Measurements from ENCODE around the gene LST1.

Gene LST1

DNA sequence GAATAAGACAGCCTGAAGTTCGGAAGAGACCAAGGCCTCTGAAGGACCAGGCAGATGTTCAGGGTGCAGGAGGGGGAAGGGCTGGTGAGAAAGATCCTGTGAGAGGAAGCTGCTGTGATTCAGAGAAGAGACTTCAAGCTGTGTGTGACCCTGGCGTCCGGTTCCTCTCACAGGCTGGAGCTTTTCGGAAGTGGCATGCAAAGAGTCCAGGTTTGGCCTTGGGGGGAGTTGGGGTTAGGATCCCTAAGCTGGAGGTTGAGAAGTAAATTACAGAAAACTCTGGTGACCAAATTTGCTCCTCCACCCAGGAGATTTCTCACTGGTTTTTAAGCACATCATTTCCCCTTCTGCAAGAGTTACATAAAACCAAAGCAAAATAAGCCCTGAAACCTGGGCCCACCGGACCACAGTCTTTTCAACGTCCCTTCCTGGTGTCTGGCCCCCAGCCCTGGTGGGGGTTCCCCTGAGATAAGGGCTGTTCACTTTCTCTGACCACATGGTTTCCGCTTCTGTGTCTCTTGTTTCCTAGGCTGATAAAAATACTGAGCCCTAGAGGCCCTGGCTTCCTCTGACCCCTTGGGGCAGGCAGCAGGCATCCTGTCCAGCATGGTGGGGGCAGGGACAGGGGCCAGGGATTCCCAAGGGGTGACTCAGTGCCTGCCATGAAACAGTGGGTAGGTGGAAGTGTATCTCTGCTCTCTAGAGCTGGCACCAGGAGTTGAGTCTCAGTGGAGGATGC is 25.9 kb upstream of the LST1 start:
- DNase-seq (ENCODE audit: low read depth in 2 of 2) = no peak

GRCh38 chr6:31560697-31561058 is 25.4 kb upstream of the LST1 start:
- no peak for DNase-seq (ENCODE audit: low read depth in 2 of 2)

GRCh38 chr6:31567531-31568370 is 18.3 kb upstream of the LST1 start:
- no peak for DNase-seq (ENCODE audit: low read depth in 2 of 2)

DNA sequence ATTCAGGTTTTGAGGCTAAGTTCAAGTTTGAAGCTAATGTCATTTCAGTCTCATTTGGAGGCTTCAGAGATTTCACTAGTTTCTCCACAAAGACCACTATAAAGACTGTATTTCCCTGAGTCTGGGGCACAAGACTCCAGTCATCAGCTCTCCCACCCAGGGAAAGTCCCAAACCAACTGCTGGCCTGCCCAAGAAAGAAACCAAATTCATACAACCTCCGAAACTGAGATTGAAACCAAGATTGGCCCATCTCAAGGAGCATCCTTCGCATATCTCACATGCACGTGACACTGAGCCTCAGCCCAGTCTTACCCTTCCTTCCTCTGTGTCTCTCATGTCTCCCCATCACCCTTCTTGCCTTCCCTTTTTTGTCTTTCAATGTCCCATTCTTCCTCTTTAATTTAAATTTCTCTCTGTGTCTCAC is 17.5 kb upstream of the LST1 start:
- peak in 1 of 2 donors; percentile 75 for DNase-seq (ENCODE audit: low read depth in 2 of 2)

GRCh38 chr6:31569861-31570536 is 16.1 kb upstream of the LST1 start:
- DNase-seq (ENCODE audit: low read depth in 2 of 2) = no peak

- peak; percentile 74 to 77 for DNase-seq (ENCODE audit: low read depth in 2 of 2)
Measured at GRCh38 chr6:31572041-31572911, 13.8 kb upstream of the LST1 start, which contains the start of gene LTA. LTA (plus strand) TSS chr6:31572289; CDS start chr6:31572743, 454 bp downstream.

- DNase-seq (ENCODE audit: low read depth in 2 of 2) = no peak
Measured at GRCh38 chr6:31573239-31574105, 12.6 kb upstream of the LST1 start.

DNA sequence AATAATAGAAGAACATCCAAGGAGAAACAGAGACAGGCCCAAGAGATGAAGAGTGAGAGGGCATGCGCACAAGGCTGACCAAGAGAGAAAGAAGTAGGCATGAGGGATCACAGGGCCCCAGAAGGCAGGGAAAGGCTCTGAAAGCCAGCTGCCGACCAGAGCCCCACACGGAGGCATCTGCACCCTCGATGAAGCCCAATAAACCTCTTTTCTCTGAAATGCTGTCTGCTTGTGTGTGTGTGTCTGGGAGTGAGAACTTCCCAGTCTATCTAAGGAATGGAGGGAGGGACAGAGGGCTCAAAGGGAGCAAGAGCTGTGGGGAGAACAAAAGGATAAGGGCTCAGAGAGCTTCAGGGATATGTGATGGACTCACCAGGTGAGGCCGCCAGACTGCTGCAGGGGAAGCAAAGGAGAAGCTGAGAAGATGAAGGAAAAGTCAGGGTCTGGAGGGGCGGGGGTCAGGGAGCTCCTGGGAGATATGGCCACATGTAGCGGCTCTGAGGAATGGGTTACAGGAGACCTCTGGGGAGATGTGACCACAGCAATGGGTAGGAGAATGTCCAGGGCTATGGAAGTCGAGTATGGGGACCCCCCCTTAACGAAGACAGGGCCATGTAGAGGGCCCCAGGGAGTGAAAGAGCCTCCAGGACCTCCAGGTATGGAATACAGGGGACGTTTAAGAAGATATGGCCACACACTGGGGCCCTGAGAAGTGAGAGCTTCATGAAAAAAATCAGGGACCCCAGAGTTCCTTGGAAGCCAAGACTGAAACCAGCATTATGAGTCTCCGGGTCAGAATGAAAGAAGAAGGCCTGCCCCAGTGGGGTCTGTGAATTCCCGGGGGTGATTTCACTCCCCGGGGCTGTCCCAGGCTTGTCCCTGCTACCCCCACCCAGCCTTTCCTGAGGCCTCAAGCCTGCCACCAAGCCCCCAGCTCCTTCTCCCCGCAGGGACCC is 11.7 kb upstream of the LST1 start:
- DNase-seq (ENCODE audit: low read depth in 2 of 2) = no peak

GRCh38 chr6:31575335-31575901 is 10.7 kb upstream of the LST1 start, which contains the start of gene TNF:
TNF (plus strand) TSS chr6:31575565; CDS start chr6:31575742, 177 bp downstream.
- peak; percentile 70 to 82 for DNase-seq (ENCODE audit: low read depth in 2 of 2)

GRCh38 chr6:31575952-31576685 is 10.0 kb upstream of the LST1 start:
- no peak for DNase-seq (ENCODE audit: low read depth in 2 of 2)

- DNase-seq (ENCODE audit: low read depth in 2 of 2) = no peak
Measured at GRCh38 chr6:31576897-31577578, 9.0 kb upstream of the LST1 start.

GRCh38 chr6:31577579-31577966 is 8.5 kb upstream of the LST1 start:
- DNase-seq (ENCODE audit: low read depth in 2 of 2) = no peak

GRCh38 chr6:31578184-31579118 is 7.6 kb upstream of the LST1 start:
- DNase-seq (ENCODE audit: low read depth in 2 of 2) = no peak

- no peak for DNase-seq (ENCODE audit: low read depth in 2 of 2)
Measured at GRCh38 chr6:31579119-31579505, 7.0 kb upstream of the LST1 start.

- no peak for DNase-seq (ENCODE audit: low read depth in 2 of 2)
Measured at GRCh38 chr6:31579546-31580437, 6.3 kb upstream of the LST1 start.

- no peak for DNase-seq (ENCODE audit: low read depth in 2 of 2)
Measured at GRCh38 chr6:31580438-31580740, 5.7 kb upstream of the LST1 start.

Data from stimulated activated CD8-positive, alpha-beta memory T cell treated with anti-CD3 and anti-CD28 coated beads, Interleukin-7, amount 100 ng/mL, for 4 hours (primary cell).